Activated gamma-delta T cell treated with Interleukin-2 at 50 U/mL for 16 hours (primary cell): ENCODE measurements around the gene TP53I13.

Source experiments
- DNase-seq: peaks from one replicate; pipeline ENCODE4 v3.0.0-alpha.2; 2020

The TP53I13 gene

DNA sequence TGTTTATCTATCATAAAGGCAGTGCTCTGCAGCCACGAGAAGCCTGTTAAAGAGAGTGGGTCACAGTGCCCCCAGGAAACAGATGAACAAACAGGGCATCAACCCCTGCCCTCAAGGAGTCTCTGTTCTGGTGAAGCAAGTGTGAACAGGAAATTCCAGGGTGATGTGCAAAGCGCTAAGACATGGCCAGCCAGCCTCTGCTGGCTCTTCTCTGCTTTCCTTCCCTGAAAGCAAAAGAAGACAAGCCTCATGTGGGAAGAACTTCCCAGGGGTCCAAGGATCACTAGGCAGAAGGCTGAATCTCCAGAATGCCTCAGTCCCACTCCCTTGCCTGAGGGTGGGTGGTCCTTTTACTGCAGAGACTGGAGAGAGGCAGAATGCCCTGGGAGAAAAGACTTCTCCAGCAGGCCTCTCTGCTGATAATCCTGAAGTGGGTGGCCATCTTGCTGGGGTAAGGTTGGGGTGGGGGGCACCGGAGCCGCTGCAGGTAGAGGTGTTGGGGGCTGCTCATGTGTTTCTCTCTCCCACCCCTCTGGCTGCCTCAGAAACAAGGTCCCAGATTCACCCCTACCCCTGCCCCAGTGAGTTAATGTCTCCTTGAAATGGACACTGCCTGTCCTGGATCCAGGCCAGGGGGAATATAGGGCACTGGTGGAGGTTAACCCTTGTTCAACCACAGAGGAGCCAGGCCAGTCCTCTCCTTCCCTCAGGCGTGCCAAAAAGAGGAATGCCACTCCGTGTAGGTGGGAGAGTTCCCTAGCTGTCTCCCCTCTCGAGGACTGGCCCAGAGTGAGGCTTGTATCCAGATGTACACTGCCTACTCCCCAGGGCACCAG, 26.8 kb downstream of the TP53I13 start:
- no peak for DNase-seq

- no peak for DNase-seq
Observed at GRCh38 chr17:29595943-29596774, 27.7 kb downstream of the TP53I13 start.

GRCh38 chr17:29596811-29597210, 28.3 kb downstream of the TP53I13 start:
- DNase-seq, result no peak

- DNase-seq, result no peak
Observed at GRCh38 chr17:29597361-29598172, 29.1 kb downstream of the TP53I13 start.

DNA sequence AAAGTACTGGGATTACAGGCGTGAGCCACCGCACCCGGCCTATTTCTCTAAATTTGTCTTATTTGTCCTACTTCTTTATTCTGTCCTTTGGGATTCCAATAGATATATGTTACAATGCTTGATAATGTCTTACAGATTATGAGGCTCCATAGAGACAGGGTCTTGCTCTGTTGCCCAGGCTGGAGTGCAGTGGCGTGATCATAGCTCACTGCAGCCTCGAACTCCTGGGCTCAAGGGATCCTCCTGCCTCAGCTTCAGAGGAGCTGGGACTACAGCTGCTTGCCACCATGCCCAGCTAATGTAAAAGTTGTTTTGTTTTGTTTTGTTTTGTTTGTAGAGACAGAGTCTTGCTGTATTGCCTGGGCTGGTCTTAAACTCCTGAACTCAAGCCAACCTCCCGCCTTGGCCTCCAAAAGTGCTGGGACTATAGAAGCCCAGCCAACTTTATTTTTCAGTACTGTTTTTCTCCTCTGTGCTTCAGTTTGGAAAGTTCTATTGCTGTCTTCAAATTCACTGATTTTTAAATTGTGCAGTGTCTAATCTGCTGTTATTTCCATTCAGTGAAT, 34.7 kb downstream of the TP53I13 start:
- DNase-seq, result no peak

- DNase-seq, result no peak
Observed at GRCh38 chr17:29607557-29608195, 39.2 kb downstream of the TP53I13 start.

DNA sequence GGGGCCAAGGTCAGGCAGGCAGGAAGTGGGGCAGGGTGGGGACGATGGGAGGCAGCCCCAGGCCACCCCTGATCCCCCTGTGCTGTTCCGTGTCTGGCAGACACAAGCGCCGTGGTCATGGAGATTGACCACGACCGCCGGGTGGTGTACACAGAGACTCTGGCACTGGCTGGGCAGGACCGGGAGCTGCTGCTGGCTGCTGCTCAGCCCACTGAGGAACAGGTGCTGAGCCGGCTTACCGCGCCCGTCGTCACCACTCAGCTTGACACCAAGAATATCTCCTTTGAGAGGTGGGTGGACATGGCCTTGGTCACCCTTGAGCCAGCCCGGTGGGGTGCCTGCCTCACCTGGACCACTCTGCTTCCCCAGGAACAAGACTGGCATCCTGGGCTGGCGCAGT, 40.5 kb downstream of the TP53I13 start:
- no peak for DNase-seq

DNA sequence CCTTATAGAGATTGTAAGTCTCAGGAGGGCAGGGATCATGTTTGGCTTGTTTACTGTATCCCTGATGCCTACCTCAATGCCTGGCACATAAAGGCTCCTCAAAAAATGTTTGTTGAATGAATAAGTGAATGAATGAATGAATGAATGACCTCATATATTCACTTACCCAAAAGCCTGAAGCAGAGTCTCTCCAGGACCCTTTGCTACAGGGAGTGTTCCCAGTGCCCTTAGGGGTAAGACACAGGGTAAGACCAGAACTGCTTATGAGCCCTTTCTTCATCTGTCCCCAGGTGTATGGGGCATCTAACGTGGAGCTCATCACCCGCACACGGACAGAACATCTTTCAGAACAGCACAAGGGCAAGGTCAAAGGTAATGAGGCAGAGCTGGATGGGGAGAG, 41.9 kb downstream of the TP53I13 start:
- no peak for DNase-seq

DNA sequence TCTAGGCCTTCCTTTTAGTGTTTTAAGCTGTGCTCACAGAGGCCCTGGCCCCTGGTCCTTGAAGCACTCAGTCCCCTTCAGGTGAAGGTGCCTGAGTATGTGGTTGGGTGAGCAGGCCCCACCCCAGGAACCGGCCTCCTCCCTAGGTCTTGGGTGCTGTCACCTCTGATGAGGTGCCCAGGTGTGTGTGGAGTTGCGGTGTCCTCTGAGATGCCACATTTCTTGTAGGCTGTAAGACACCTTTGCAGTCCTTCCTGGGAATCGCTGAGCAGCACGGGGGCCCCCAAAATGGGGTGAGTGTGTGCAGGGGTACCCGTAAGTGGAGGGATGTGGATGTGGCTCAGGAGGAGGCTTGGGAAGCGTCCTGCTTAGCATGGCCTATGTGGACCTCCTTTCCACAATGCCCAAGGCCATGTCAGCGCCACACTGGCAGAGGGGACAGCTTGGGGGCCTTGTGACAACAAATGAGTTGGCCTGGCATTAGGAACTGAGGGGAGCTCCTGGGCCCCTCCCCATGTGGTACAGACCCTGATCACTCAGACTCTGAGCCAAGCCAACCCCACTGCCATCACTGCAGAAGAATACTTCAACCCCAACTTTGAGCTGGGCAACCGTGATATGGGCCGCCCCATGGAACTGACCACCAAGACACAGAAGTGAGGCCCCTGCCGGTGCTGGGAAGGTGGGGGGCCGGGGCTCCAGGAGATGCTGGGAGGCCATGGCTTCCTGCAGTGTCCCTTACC, 43.0 kb downstream of the TP53I13 start:
- no peak for DNase-seq

GRCh38 chr17:29612094-29612403, 43.5 kb downstream of the TP53I13 start:
- no peak for DNase-seq

DNA sequence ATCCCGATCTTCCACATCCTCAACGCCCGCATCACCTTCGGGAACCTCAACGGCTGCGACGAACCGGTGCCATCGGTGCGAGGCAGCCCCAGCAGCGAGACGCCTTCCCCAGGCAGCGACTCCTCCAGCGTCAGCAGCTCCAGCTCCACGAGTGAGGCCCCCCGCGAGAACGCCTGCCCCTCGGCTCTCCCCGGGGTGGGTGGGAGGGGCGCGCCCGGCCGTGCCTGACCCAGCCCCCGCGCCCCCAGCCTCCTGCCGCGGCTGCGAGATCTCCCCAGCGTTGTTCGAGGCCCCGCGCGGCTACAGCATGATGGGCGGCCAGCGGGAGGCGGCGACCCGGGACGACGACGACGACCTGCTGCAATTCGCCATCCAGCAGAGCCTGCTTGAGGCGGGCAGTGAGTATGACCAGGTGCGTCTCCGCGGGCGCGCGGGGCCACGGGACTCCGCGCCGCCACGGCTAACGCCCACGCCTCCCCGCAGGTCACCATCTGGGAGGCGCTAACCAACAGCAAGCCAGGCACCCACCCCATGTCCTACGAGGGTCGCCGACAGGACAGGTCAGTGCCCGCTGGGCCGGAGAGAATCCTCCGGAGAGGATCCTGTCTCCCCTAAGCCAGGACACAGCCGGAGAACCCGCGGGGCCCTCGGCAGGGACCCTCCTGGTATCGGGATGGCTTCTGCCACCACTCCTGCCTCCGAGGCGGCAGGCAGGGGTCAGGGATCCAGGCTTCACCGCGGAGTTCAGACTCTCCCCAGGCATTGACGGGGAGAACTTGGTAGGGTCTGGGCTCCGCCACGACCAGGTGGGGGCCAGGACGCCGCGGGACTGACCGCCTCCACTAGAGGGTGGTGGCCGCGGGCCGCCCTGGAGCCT, 44.1 kb downstream of the TP53I13 start:
- DNase-seq, result no peak

GRCh38 chr17:29613352-29613837, 44.9 kb downstream of the TP53I13 start:
- DNase-seq, result peak; percentile 90

- no peak for DNase-seq
Observed at GRCh38 chr17:29613856-29614255, 45.4 kb downstream of the TP53I13 start.

DNA sequence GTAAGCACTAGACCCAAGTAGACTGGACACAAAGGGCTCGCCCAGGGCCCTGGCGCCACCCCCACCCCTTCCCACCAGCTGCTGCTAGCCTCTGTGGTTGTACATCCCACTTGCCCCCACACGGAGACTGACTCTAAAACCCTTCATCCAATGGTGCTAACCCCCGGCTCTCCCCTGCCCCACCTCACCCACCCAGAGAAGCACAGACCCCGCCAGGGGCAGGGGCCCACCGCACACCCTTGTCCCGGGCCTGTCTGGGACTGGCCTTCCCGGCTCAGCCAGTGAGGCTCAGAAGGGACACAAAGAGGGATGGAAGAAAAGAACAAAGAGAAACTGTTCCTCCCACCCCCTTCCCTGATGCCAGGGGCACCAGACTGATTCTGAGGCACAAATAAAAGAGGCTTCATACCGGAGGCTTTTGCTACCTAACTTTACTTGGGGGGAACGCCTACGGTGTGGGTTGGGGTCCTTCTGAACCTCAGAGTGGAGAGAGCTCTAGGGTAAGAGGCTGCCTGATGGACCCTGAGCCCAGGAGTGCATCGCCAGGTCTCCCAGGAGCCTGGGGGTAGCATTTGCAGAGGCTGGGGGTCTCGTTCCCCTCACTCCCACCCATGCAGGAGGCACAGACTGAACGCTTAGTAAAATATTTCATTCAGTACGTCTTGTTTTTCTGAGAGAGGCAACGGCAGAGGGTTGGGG, 46.0 kb downstream of the TP53I13 start:
- no peak for DNase-seq

DNA sequence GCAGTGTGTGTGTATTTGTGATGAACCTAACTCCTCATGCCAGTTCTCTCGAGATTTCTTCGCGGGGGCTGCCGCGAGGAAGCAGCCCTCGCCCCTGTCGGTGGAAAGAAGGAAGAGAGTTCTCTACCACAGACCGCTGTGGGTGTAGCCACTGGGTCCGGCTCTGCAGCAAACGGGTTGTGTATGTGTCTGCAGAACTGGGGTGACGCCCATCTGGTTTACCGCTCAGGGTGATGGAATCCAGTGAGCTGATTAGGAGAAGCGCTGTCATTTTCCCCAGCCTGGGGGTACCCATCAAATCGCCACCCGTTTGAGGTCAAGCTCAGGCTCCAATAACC, 46.5 kb downstream of the TP53I13 start:
- DNase-seq, result peak; percentile 72

DNA sequence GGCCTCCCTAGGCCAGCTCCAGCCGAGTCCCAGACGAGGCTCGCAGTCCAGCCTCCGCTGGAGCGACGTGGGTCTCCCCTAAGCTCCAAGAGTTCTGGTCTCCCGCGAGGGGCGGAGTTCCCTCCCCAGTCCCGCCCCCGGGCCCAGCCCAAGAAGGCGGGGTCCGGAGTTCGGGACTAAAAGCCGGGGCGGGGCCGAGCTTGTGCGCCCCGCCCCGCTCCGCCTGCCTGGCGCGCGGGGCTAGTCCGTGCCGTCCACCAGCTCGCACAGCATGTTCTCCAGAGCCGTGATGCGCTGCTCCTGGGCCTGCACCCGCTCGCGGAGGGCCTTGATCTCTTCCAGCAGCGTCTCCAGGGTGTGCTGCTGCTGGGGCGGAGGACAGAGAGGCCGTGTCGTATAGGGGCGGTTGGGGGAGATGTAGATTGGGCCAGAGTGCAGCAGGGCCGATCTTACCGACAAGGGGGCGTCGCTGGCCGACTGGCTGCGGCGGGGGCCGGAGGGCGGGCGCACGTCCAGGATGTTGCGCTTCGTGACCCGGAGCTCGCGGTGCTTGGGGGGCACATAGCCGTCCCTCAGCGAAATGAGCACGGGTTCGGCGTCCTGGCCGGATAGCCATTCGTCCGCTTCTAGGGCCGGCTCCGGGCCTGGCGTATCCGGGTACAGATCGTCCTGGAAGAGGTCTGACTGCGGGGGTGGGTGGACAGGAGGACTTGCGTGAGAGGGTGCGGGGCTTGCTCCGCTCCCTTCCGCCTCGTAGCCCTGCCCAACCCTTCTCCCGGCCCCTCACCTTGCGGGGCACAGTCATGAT, 47.2 kb downstream of the TP53I13 start:
- DNase-seq, result peak; percentile 78

DNA sequence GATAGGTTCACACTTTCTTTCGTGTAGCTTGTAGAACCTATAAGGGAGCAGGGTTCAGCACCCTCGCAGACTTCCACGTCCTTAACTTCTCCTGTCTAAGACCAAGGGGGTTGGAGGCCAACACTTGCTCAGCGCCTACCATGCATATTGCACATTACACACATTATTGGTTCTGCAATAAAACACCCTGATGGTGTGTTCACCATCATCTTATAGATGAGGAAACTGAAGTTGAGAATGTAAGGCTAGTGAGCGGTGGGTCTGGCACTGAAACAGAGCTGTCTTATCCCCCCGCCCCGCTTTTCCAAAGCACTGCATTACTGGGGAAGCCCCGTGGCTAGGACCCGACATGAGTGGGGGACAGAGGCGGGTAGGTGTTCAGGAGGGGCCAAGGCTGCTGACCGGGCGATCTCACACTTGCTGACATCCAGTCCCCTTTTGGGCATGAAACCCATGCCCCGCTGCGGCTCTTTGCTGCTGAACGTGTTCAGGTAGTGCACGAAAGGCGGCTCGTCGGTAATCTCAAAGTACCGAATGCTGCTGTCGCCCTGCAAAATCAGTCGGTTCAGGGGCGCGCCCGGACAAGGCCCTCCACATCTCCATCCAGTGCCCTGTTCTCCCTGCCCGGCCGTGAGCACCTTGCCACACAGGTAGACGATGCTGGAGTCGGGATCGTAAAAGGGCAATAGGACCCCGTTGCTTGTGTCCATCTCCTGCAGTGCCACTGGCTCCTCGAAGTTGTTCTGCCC, 48.0 kb downstream of the TP53I13 start:
- no peak for DNase-seq

DNA sequence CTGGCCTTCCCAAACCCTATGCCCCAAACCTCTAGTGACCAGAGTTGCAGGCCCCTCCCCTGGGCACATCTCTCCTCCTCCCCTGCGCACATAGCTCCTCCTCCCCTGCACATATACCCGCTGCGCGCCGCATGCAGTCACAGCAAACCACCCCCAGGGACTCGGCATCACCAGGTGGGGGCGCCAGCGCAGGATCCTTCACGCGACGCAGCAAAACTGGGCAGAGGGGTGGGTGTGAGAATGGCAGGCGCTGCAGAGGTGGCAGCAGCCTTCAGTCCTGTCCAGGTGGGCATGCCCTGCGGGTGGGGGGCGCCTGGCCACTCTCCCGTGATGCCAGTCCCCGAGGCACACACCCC, 48.6 kb downstream of the TP53I13 start:
- peak; percentile 87 for DNase-seq
